Stimulated activated CD8-positive, alpha-beta memory T cell treated with anti-CD3 and anti-CD28 coated beads, Interleukin-4, amount 100 ng/mL, for 1 hour (primary cell): Measurements from ENCODE around the gene LMAN2.

Source experiments
- DNase-seq, 2 donors: peaks; one replicate each; pipeline ENCODE4 v3.0.0-alpha.2; 2020; ENCODE audit warnings: low read depth in 2 of 2, low spot score in 1 of 2

LMAN2 gene, protein sequence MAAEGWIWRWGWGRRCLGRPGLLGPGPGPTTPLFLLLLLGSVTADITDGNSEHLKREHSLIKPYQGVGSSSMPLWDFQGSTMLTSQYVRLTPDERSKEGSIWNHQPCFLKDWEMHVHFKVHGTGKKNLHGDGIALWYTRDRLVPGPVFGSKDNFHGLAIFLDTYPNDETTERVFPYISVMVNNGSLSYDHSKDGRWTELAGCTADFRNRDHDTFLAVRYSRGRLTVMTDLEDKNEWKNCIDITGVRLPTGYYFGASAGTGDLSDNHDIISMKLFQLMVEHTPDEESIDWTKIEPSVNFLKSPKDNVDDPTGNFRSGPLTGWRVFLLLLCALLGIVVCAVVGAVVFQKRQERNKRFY

DNA sequence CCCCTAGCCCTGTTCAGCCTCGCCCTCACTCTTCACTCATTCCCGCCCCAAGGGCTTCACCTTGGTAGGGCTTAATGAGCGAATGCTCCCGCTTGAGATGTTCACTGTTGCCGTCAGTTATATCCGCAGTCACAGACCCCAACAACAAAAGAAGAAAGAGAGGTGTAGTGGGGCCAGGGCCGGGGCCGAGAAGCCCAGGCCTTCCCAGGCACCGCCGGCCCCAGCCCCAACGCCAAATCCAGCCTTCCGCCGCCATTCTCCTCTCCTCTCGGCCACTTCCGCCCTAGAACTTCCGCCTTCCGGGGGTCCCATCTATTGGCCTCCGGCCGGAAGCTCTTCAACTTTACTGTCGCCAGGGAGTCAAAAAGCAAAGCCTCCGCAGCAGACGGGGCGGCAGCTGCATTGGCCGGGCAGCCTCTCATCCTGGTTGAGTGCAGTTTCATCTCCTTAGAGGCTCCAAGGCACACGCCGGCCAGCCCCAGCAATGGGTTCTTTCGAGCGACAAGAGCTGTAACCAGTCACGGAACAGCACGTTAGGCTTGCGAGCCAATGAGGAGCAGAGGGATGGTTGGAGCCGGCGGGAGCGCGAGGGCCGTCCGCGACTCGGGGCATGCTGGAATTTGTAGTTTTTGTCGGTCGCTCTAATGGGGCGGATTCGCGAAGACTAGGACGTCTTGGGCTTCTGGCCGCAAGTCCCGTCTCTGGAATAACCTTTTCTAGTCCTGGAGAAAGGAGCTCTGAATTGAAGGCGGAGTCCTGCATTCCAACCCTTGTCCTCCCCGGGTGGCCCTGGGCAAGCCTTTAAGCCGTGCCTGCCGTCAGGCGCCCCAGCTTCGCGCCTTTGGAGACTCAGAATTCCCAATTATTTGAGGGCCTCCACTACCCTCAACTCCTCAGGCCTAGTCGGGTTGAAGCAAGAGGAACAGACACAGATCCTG, at the start of gene LMAN2:
LMAN2 (minus strand) TSS at position 277 of the 938 bp plus-strand sequence; CDS start at position 256, 21 bp downstream.
- peak; percentile 67 to 76 for DNase-seq

GRCh38 chr5:177399997-177400868, 48.8 kb upstream of the LMAN2 start, which contains the start of gene PFN3:
Gene PFN3, minus strand, starts transcription at chr5:177400661. Its CDS starts 85 bp downstream, at chr5:177400576.
- no peak for DNase-seq

DNA sequence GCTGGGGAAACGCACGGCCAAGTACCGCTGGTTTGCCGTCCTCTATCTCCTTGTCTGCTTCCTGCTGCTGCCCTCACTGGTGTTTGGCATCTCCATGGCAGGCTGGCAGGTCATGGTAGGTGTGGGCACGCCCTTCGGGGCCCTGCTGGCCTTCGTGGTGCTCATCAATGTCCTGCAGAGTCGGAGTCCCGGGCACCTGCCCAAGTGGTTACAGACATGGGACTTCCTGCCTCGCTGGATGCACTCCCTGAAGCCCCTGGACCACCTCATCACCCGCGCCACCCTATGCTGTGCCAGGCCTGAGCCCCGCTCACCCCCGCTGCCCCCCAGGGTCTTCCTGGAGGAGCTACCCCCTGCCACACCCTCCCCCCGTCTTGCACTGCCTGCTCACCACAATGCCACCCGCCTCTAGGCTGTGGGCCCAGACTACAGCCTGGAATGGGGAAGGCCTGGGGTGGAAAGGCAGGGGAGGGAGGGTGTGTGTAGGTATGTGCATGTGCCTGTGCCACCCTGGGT, 46.5 kb upstream of the LMAN2 start:
- no peak for DNase-seq

DNA sequence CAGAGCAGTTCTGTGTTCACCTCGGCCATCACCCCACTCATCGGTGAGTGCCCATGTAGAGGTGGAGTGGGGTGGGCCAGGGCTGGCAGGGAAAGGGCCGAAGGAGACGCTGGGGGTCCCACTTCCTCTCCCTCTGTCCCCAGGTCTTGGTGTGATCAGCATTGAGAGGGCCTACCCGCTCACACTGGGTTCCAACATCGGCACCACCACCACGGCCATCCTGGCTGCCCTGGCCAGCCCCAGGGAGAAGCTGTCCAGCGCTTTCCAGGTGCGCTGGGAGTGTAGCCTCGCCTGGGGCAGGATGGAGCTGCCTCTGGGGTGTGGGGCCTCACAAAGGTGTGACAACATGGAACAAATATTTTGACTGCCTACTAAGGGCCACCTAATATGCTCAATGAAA, 45.3 kb upstream of the LMAN2 start:
- no peak for DNase-seq

DNA sequence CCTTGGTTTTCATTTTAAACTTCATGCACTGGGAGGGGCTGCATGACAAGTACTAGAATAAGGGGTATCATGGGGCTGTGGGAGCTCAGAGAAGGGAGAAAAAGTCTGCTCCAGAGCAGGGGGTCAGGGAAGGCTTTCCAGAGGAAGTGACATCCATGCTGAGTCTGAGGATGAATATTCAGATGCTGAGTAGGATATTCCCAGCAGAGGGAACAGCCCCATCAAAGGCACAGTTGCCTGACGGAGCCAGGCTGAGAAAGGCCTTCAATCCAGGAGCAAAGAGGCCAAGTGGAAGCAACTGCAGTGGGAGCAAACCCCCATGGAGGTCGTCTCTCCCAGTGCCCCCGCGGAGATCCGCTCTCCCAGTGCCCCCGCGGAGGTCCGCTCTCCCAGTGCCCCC, 44.6 kb upstream of the LMAN2 start:
- no peak for DNase-seq

DNA sequence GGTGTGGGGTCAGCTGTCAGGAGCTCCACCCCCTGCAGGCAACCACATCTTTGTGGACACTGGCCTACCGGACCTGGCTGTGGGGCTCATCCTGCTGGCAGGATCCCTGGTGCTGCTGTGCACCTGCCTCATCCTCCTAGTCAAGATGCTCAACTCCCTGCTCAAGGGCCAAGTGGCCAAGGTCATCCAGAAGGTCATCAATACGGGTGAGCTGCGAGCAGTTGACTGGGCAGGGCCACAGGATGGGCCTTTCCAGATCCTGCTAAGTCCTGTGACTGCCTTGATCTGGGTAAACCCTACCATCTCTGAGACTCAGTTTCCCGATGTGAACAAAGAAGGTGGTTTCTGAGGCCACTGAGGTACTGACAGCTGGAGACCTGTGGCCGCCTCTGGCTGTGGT, 42.5 kb upstream of the LMAN2 start:
- DNase-seq, result no peak

DNA sequence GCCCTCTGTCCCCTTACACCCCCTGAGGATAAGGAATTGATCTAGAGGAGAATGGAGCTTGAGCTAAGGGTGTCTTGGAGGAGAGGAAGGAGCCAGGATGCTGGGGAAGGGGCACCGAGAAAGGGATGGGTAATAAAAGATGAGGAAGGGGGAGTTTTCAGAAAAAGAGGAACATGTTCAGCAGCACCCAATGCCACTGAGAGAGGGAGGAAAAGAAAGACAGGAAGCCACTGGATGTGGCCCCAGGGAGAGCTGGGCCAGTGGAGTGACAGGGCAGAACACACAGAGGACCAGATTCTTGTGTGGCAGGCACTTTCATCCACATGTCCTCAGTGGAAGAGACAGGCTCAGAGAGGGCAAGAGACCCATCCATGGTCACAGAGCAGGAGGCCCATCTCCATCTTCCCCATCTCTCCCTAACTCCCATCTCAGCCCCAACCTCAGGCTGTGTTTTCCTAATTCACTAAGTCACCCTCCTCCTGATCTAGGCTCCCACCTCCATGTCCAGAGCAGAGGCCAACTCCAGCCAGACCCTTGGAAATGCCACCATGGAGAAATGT, 41.8 kb upstream of the LMAN2 start:
- DNase-seq, result no peak

GRCh38 chr5:177392765-177393164, 41.3 kb upstream of the LMAN2 start:
- no peak for DNase-seq

GRCh38 chr5:177390363-177391300, 39.2 kb upstream of the LMAN2 start:
- peak; percentile 65 to 72 for DNase-seq

DNA sequence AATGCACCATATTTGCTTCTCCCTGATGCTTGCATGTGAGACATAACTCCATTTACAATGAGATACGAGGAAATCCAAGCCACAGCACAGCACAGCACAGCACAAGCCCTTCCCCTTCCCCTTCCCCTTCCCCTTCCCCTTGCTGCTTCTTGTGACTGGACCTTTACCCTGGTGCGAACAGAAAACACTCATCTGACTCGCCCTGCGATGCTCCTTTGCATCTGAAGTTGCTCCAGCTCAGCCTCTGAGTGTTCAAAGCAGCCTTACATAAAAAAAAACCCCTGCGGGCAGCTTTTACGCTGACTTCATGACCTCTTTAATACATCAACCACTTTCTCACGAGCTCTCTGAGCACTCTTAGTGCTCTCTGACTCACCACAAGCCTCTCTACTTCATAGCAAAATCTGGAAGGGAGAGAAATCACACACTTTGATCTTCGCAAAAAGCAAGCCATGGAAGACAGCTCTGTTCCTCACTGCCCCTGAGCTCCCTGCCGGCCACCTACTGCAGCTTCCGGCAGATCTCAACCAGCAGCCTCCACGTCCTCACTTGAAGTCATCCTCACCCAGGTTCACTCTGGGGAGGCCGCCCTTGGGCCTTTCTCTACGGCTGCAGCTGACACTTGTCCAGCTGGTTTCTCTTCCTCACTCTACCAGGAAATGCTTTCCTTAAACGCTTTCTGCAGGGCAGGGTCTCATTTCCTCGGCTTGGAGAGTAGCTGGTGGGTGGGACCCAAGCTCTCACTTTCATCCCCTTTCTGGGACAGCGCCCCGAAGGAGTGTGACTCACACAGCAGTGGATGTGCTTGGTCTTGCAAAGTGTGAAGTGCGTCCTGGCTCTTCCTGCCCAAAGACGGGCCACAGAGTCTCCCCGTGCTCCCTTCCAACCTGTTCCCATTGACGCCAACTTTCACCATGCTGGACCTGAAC, 38.0 kb upstream of the LMAN2 start:
- DNase-seq, result no peak

- DNase-seq, result no peak
Measured at GRCh38 chr5:177388521-177389052, 37.1 kb upstream of the LMAN2 start.

GRCh38 chr5:177387405-177387804, 35.9 kb upstream of the LMAN2 start:
- DNase-seq, result no peak

DNA sequence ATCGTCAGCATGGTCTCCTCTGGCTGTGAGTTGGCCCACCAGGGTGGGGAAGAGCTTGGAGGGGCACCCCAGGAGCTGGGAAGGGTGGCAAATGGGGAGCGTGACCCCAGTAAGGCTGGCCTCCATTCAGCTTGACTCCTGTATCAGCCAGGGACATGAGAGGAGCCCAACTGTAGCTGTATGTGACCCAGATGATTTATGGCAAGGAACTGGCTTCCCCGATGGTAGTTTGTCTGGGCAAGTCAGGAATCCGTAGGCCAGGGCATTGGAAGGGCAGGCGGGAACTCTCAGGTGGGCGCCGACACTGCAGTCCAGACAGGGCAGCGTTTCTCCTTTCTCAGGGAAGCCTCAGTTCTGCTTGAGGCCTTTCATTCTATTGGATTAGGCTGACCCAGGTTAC, 35.1 kb upstream of the LMAN2 start:
- DNase-seq, result no peak

GRCh38 chr5:177385720-177386119, 34.3 kb upstream of the LMAN2 start:
- no peak for DNase-seq

GRCh38 chr5:177384134-177384533, 32.7 kb upstream of the LMAN2 start, which contains the start of gene SLC34A1:
Gene SLC34A1, plus strand, starts transcription at chr5:177384434. Its CDS starts 1,308 bp downstream, at chr5:177385742.
- DNase-seq, result no peak

GRCh38 chr5:177383181-177383580, 31.7 kb upstream of the LMAN2 start:
- no peak for DNase-seq

DNA sequence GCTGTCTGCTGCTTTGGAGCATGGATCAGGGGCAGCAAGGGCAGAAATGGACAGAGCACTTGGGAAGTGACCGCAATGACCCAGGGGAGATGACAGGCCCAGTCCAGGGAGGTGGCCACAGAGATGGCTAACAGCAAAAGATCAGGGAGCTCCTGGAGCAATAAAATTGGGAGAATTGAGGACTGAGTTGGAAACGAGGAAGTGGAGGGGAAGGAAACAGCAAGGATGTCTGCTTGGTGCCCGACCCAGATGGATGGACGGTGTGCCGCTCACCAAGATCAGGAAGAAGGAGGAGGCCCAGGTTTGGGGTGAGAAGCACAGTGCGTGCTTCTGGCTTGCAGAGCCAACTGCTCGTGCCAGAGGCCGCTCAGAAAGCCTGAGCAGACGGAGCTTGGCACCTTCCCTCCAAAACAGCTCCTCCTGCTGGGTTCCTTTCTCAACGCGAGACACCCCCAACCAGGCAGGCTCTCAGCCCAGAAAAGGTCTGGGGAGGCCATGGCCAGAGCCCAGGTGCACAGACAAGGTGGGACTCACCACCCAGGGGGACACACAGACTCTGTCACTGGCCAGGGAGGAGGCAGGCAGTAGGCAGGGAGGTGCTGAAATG, 31.1 kb upstream of the LMAN2 start:
- no peak for DNase-seq

DNA sequence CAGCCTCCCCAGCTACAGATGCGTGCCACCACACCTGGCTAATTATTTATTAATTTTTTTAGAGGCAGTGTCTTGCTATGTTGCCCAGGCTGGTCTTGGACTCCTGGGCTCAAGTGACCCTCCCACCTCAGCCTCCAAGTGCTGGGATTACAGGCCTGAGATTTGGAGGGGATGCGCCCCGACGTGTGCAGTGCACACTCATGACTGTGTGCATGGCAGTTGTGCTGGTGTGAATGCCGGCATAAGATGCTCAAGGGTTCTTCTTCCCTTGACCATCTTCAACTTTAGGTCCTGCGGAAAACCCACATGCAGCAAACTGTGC, 29.3 kb upstream of the LMAN2 start:
- DNase-seq, result no peak
